ENCODE measurements around the gene AP3S2. TPM values are rescaled to one million over a fixed set of nuclear protein-coding genes. Genes with fewer than 3 reads are reported as not detected.

Gene AP3S2
- total RNA-seq, 2 donors from 2014 or later, result 41.8 to 50.6 TPM

GRCh38 chr15:89936051-89936785, 42.4 kb upstream of the AP3S2 start:
- DNase-seq (ENCODE audit: low spot score) (no peak), ATAC-seq (ENCODE audit: insufficient number of reproducible peaks, low FRiP score, low read depth) (no peak)
- no peak for TF ChIP-seq CTCF (IDR thresholded peaks at IDR 0.05)

GRCh38 chr15:89932880-89933279, 39.1 kb upstream of the AP3S2 start:
- Histone ChIP-seq H3K9me3 (no peaks in the 10 kb centered on the region), H3K4me1 (ENCODE audit: control insufficient read depth in 1 of 2, low read depth in 2 of 2) (no peaks in the 10 kb centered on the region), H3K27me3 (replicated peaks; ENCODE audit: insufficient read depth) (no peaks in the 10 kb centered on the region), H3K4me3 (no peak overlapping the region), H3K36me3 (no peaks in the 10 kb centered on the region), H3K27ac (no peak overlapping the region)
- no peak for DNase-seq (ENCODE audit: low spot score)
- ATAC-seq (ENCODE audit: insufficient number of reproducible peaks, low FRiP score, low read depth), result no peak
- no peak for TF ChIP-seq CTCF (IDR thresholded peaks at IDR 0.05)

More at GRCh38 chr15:89936051-89936785, 42.4 kb upstream of the AP3S2 start:
- Histone ChIP-seq H3K4me3 (no peak overlapping the region), H3K4me1 (ENCODE audit: control insufficient read depth in 1 of 2, low read depth in 2 of 2) (no peaks in the 10 kb centered on the region), H3K27me3 (replicated peaks; ENCODE audit: insufficient read depth) (no peaks in the 10 kb centered on the region), H3K9me3 (no peaks in the 10 kb centered on the region), H3K36me3 (no peaks in the 10 kb centered on the region), H3K27ac (no peak overlapping the region)

- Histone ChIP-seq H3K27me3 (replicated peaks; ENCODE audit: insufficient read depth) (no peaks in the 10 kb centered on the region), H3K4me3 (no peak overlapping the region), H3K4me1 (ENCODE audit: control insufficient read depth in 1 of 2, low read depth in 2 of 2) (no peaks in the 10 kb centered on the region), H3K9me3 (no peaks in the 10 kb centered on the region), H3K27ac (no peak overlapping the region), H3K36me3 (no peaks in the 10 kb centered on the region)
- DNase-seq (ENCODE audit: low spot score) (no peak), ATAC-seq (ENCODE audit: insufficient number of reproducible peaks, low FRiP score, low read depth) (no peak)
- no peak for TF ChIP-seq CTCF (IDR thresholded peaks at IDR 0.05)
Measured at GRCh38 chr15:89928421-89928820, 34.6 kb upstream of the AP3S2 start.

- no peaks in the 10 kb centered on the region for H3K4me1 ChIP-seq (ENCODE audit: control insufficient read depth in 1 of 2, low read depth in 2 of 2)
- ATAC-seq (ENCODE audit: insufficient number of reproducible peaks, low FRiP score, low read depth), result no peak
- no peaks in the 10 kb centered on the region for H3K27me3 ChIP-seq (replicated peaks; ENCODE audit: insufficient read depth)
- no peak for DNase-seq (ENCODE audit: low spot score)
- no peak overlapping the region for H3K27ac ChIP-seq
- H3K9me3 ChIP-seq, result no peaks in the 10 kb centered on the region
- H3K36me3 ChIP-seq, result no peaks in the 10 kb centered on the region
- TF ChIP-seq CTCF (IDR thresholded peaks at IDR 0.05), result no peak
- no peak overlapping the region for H3K4me3 ChIP-seq
Measured at GRCh38 chr15:89926158-89926557, 32.4 kb upstream of the AP3S2 start.

GRCh38 chr15:89917442-89918101, 23.8 kb upstream of the AP3S2 start:
- Histone ChIP-seq H3K4me1 (ENCODE audit: control insufficient read depth in 1 of 2, low read depth in 2 of 2) (peaks cover 6 to 8% of the 10 kb centered on the region in 2 donors), H3K4me3 (no peak overlapping the region), H3K9me3 (no peaks in the 10 kb centered on the region), H3K36me3 (no peaks in the 10 kb centered on the region), H3K27ac (no peak overlapping the region), H3K27me3 (replicated peaks; ENCODE audit: insufficient read depth) (no peaks in the 10 kb centered on the region)
- no peak for TF ChIP-seq CTCF (IDR thresholded peaks at IDR 0.05)
- DNase-seq (ENCODE audit: low spot score), result no peak
- ATAC-seq (ENCODE audit: insufficient number of reproducible peaks, low FRiP score, low read depth), result no peak

Data from thoracic aorta (tissue), 2 donors.